IPS-20b (cell line): ENCODE measurements around the gene NRF1.

Experiments
- H3K27ac ChIP-seq: one replicate; pipeline ENCODE4 v1.5.1; 2013; ENCODE audit warnings: low read length
- H3K27me3 ChIP-seq: 2 replicates; pipeline ENCODE4 v1.6.1; 2013; ENCODE audit warnings: mild to moderate bottlenecking, low read length, inconsistent platforms; ENCODE audit not compliant: insufficient read depth
- H3K36me3 ChIP-seq: 2 replicates; pipeline ENCODE4 v1.6.1; 2013; ENCODE audit warnings: low read depth, mild to moderate bottlenecking, inconsistent platforms, low read length, moderate library complexity; ENCODE audit not compliant: insufficient read depth
- H3K4me1 ChIP-seq: 2 replicates; pipeline ENCODE4 v1.6.1; 2013; ENCODE audit warnings: mild to moderate bottlenecking, control low read depth, inconsistent platforms, low read length, moderate library complexity; ENCODE audit not compliant: insufficient read depth
- H3K4me3 ChIP-seq: 2 replicates; pipeline ENCODE4 v1.5.1; 2013; ENCODE audit warnings: mild to moderate bottlenecking, low read length, inconsistent platforms
- H3K9ac ChIP-seq: 2 replicates; pipeline ENCODE4 v1.6.1; 2013; ENCODE audit warnings: low read depth, mild to moderate bottlenecking, inconsistent platforms, low read length, moderate library complexity
- H3K9me3 ChIP-seq: 2 replicates; pipeline ENCODE4 v1.6.1; 2013; ENCODE audit warnings: mild to moderate bottlenecking, low read depth, low read length, inconsistent platforms; ENCODE audit not compliant: insufficient read depth

Gene NRF1

GRCh38 chr7:129609666-129610065, 1.9 kb upstream of the NRF1 start:
- no peaks in the 10 kb centered on the region for H3K9me3 ChIP-seq
- H3K27ac ChIP-seq: no peak overlapping the region
- no peaks in the 10 kb centered on the region for H3K27me3 ChIP-seq
- H3K9ac ChIP-seq: no peak overlapping the region
- no peak overlapping the region for H3K4me3 ChIP-seq
- peaks cover 6% of the 10 kb centered on the region; the same call in 1 of the 2 replicates for H3K4me1 ChIP-seq
- H3K36me3 ChIP-seq: peaks cover 21% of the 10 kb centered on the region

- H3K4me3 ChIP-seq: peak overlapping the region; percentile 95
- peak overlapping the region; percentile 91 for H3K27ac ChIP-seq
- peak overlapping the region; percentile 90 for H3K9ac ChIP-seq
- H3K36me3 ChIP-seq: peaks cover 21% of the 10 kb centered on the region
- no peaks in the 10 kb centered on the region for H3K9me3 ChIP-seq
- no peaks in the 10 kb centered on the region for H3K27me3 ChIP-seq
- peaks cover 12% of the 10 kb centered on the region; the same call in 1 of the 2 replicates for H3K4me1 ChIP-seq
These were observed 743 bp upstream of the NRF1 start for GRCh38 chr7:129610709-129611245.

DNA sequence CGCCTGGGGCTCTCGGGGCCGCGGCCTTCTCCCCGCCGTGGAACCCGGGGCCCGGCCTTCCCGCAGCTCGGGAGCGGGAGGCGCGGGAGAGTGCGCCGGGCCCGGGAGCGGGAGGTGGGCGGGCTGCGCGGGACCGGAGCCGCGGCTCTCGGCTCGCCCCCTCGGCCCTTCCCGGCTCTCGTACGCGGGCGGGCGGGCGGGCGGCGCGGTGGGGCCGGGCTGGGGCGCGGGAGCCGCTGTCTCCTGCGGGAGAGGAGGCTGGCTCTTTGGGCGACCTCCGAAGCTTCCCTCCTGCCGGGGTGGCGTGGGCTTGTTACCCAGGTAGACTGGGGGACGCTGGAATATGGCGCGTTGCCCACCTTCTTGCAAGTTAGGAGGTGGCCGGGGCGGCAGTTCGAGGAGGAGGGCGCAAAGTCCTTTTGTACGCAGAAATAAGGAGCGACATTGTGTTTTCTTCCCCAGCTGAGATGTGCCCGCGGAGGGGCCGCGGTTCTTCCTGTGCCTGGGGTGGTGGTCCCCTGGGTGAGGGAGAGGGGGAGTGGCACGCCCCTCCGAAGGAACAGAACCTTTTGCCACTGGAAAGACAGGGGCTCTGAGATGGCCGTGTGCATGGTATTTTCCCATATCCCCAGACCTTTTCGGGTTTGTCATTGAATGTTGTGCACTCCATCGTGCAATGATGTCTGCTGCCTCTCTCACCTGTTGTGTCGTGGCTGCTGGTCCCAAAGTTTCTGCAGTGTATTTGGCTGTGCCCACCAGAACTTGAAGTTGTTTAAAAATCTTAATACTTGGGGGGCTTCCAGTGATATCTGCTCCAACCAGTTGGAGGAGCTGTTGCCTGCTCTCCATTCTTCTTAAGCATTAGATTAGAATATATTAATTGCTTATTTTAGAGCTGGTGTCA, 844 bp downstream of the NRF1 start:
- Histone ChIP-seq H3K9ac (peak overlapping the region; percentile 74), H3K27me3 (no peaks in the 10 kb centered on the region), H3K36me3 (peaks cover 16% of the 10 kb centered on the region), H3K4me1 (peaks cover 14% of the 10 kb centered on the region; the same call in 1 of the 2 replicates), H3K9me3 (no peaks in the 10 kb centered on the region), H3K4me3 (peak overlapping the region; percentile 95), H3K27ac (no peak overlapping the region)

GRCh38 chr7:129613016-129613337, 1.5 kb downstream of the NRF1 start:
- no peaks in the 10 kb centered on the region for H3K9me3 ChIP-seq
- peaks cover 14% of the 10 kb centered on the region; the same call in 1 of the 2 replicates for H3K4me1 ChIP-seq
- no peaks in the 10 kb centered on the region for H3K27me3 ChIP-seq
- H3K36me3 ChIP-seq: peaks cover 16% of the 10 kb centered on the region
- H3K4me3 ChIP-seq: peak overlapping the region; percentile 95
- peak overlapping the region; percentile 74; the same call in 1 of the 2 replicates for H3K9ac ChIP-seq
- H3K27ac ChIP-seq: no peak overlapping the region

GRCh38 chr7:129615018-129615417, 3.5 kb downstream of the NRF1 start:
- no peak overlapping the region for H3K4me3 ChIP-seq
- peaks cover 14% of the 10 kb centered on the region; the same call in 1 of the 2 replicates for H3K4me1 ChIP-seq

GRCh38 chr7:129616530-129616929, 5.0 kb downstream of the NRF1 start:
- Histone ChIP-seq H3K4me1 (peaks cover 11% of the 10 kb centered on the region; the same call in 1 of the 2 replicates), H3K27me3 (no peaks in the 10 kb centered on the region), H3K9me3 (no peaks in the 10 kb centered on the region), H3K27ac (no peak overlapping the region), H3K4me3 (no peak overlapping the region), H3K36me3 (no peaks in the 10 kb centered on the region), H3K9ac (no peak overlapping the region)

More at GRCh38 chr7:129615018-129615417, 3.5 kb downstream of the NRF1 start:
- H3K9ac ChIP-seq: no peak overlapping the region
- no peak overlapping the region for H3K27ac ChIP-seq
- no peaks in the 10 kb centered on the region for H3K36me3 ChIP-seq
- no peaks in the 10 kb centered on the region for H3K9me3 ChIP-seq
- no peaks in the 10 kb centered on the region for H3K27me3 ChIP-seq

DNA sequence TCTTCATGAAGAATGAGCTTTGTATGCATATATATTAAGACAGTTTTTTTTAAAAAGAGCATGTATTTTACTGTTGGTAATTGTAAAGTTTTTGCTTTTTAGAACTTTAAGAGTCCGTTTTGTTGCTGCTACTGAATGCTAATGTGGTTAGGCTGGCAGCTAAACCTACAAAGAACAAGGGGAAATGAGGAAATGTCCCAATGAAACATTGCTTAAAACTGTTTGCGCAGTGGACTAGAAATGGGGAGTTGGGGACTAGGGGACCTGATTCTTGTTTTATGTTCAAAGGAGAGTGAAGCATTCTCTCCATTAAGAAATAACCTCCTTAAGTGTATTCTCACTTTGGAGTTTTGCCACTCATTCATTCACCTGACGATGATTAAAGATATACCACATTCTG, 5.7 kb downstream of the NRF1 start:
- H3K9me3 ChIP-seq: no peaks in the 10 kb centered on the region
- H3K4me3 ChIP-seq: no peak overlapping the region
- no peaks in the 10 kb centered on the region for H3K36me3 ChIP-seq
- H3K27ac ChIP-seq: no peak overlapping the region
- no peaks in the 10 kb centered on the region for H3K27me3 ChIP-seq
- no peak overlapping the region for H3K9ac ChIP-seq
- peaks cover 11% of the 10 kb centered on the region; the same call in 1 of the 2 replicates for H3K4me1 ChIP-seq

GRCh38 chr7:129617652-129618051, 6.1 kb downstream of the NRF1 start:
- Histone ChIP-seq H3K9me3 (no peaks in the 10 kb centered on the region), H3K9ac (no peak overlapping the region), H3K4me1 (peaks cover 11% of the 10 kb centered on the region; the same call in 1 of the 2 replicates), H3K27me3 (no peaks in the 10 kb centered on the region), H3K4me3 (no peak overlapping the region), H3K27ac (no peak overlapping the region), H3K36me3 (no peaks in the 10 kb centered on the region)

DNA sequence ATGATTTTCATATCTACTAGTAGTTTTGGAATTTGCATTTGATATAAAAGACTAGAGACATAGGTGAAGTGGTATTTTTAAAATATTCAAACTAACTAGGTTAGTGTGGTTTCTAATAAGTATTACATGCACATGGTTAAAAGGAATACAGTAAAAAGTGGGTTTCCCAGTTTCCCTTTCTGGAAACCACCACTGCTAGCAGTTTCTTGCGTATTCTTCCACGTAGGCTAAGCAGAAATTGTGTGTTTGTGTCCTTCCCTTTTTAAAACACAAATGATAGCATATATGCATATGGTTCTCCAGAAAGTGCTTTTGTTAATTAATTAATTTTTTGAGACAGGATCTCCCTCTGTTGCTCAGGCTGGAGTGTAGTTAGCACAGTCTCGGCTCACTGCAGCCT, 15.4 kb downstream of the NRF1 start:
- no peak overlapping the region for H3K4me3 ChIP-seq

GRCh38 chr7:129630341-129630740, 18.8 kb downstream of the NRF1 start:
- peaks cover 33% of the 10 kb centered on the region; the same call in 1 of the 2 replicates for H3K27me3 ChIP-seq
- H3K9me3 ChIP-seq: no peaks in the 10 kb centered on the region
- no peaks in the 10 kb centered on the region for H3K36me3 ChIP-seq
- no peak overlapping the region for H3K9ac ChIP-seq
- H3K4me1 ChIP-seq: peaks cover 22% of the 10 kb centered on the region
- H3K27ac ChIP-seq: no peak overlapping the region
- no peak overlapping the region for H3K4me3 ChIP-seq

More for the DNA sequence above, 15.4 kb downstream of the NRF1 start:
- Histone ChIP-seq H3K4me1 (peaks cover 19% of the 10 kb centered on the region), H3K27ac (no peak overlapping the region), H3K27me3 (peaks cover 33% of the 10 kb centered on the region; the same call in 1 of the 2 replicates), H3K9me3 (no peaks in the 10 kb centered on the region), H3K36me3 (no peaks in the 10 kb centered on the region), H3K9ac (no peak overlapping the region)

GRCh38 chr7:129634361-129635034, 23.0 kb downstream of the NRF1 start:
- Histone ChIP-seq H3K9ac (no peak overlapping the region), H3K4me3 (no peak overlapping the region), H3K9me3 (no peaks in the 10 kb centered on the region), H3K27ac (no peak overlapping the region), H3K4me1 (peaks cover 14% of the 10 kb centered on the region; the same call in 1 of the 2 replicates), H3K27me3 (peaks cover 22% of the 10 kb centered on the region; the same call in 1 of the 2 replicates), H3K36me3 (no peaks in the 10 kb centered on the region)
